Activated CD8-positive, alpha-beta T cell treated with anti-CD3 and anti-CD28 coated beads for 36 hours (primary cell): Measurements from ENCODE around the gene NR1H4. TPM values are rescaled to one million over a fixed set of nuclear protein-coding genes. Genes with fewer than 3 reads are reported as not detected.

Experiments
- ATAC-seq: fragments of 200-7000 bp; cut with Tn5 transposase; one replicate; pipeline ENCODE4 v1.10.0; 2021; ENCODE audit warnings: mild to moderate bottlenecking, moderate library complexity
- CTCF ChIA-PET: fragments of 350-600 bp; sonication (Branson Sonifier 250); formaldehyde crosslinking; loops from one replicate; lab custom pipeline; 2021; ENCODE audit warnings: antibody characterized with exemption; lab: Charles Lee
- POLR2A ChIA-PET: fragments of 350-600 bp; sonication (Branson Sonifier 250); formaldehyde crosslinking; loops from one replicate; lab custom pipeline; 2021; ENCODE audit warnings: antibody characterized with exemption; lab: Charles Lee
- DNase-seq: peaks from one replicate; pipeline ENCODE4 v3.0.0-alpha.2; 2020
- H3K27ac Mint-ChIP-seq: one replicate; pipeline ENCODE4 v1.8.0; 2021; ENCODE audit warnings: mild to moderate bottlenecking, mixed read lengths
- H3K27me3 Mint-ChIP-seq: one replicate; pipeline ENCODE4 v1.8.0; 2021; ENCODE audit warnings: mixed read lengths
- H3K36me3 Mint-ChIP-seq: one replicate; pipeline ENCODE4 v1.8.0; 2021; ENCODE audit warnings: low read depth, mixed read lengths
- H3K4me1 Mint-ChIP-seq: one replicate; pipeline ENCODE4 v1.8.0; 2021; ENCODE audit warnings: low read depth, mixed read lengths
- H3K4me3 Mint-ChIP-seq: one replicate; pipeline ENCODE4 v1.8.0; 2021; ENCODE audit warnings: mild to moderate bottlenecking, moderate library complexity, mixed read lengths
- H3K9me3 Mint-ChIP-seq: one replicate; pipeline ENCODE4 v1.8.0; 2021; ENCODE audit warnings: mixed read lengths
- intact Hi-C: fragments of 100-400 bp; cut with micrococcal nuclease; formaldehyde crosslinking; loops from one replicate; pipeline ENCODE4 v1.10.0; 2022
- total RNA-seq, 2 experiments: library from RNA; stranded (reverse); gene quantifications; one replicate each; pipeline ENCODE4 v1.2.3, GENCODE V29; 2021
- TF ChIP-seq, protein P1 (sequence below): fragments of 200-600 bp; IDR thresholded peaks from one replicate; pipeline ENCODE4 v1.8.0; 2022; ENCODE audit warnings: antibody characterized with exemption, mild to moderate bottlenecking

NR1H4 gene
- total RNA-seq, 2 experiments from 2014 or later = not detected

DNA sequence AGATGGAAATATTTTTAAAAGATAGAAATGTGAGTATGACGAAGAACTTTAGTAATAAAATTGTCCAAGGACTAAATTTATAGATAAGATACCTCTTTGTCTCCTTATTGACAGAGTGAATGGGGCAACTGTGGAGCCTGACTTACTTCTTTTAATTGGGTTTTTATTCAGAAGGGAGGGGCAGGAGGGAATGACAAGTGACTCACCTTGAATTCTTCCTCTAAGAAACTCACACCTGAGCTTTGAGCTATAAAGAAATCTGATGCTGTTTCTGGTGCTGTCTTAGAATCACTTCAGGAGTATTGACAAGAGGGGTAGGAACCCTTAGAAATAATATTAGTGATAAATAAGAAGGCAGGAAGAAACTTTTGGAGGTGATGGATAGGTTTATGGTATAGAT is 951 bp downstream of the NR1H4 start:
- TF ChIP-seq, protein P1, sequence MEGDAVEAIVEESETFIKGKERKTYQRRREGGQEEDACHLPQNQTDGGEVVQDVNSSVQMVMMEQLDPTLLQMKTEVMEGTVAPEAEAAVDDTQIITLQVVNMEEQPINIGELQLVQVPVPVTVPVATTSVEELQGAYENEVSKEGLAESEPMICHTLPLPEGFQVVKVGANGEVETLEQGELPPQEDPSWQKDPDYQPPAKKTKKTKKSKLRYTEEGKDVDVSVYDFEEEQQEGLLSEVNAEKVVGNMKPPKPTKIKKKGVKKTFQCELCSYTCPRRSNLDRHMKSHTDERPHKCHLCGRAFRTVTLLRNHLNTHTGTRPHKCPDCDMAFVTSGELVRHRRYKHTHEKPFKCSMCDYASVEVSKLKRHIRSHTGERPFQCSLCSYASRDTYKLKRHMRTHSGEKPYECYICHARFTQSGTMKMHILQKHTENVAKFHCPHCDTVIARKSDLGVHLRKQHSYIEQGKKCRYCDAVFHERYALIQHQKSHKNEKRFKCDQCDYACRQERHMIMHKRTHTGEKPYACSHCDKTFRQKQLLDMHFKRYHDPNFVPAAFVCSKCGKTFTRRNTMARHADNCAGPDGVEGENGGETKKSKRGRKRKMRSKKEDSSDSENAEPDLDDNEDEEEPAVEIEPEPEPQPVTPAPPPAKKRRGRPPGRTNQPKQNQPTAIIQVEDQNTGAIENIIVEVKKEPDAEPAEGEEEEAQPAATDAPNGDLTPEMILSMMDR = no peak
- intact Hi-C loops = no loop called here
- no peaks in the 10 kb centered on the region for H3K36me3 Mint-ChIP-seq
- H3K4me3 Mint-ChIP-seq = no peak overlapping the region
- peaks cover 8% of the 10 kb centered on the region for H3K27me3 Mint-ChIP-seq
- ATAC-seq (no peak), DNase-seq (no peak)
- no peaks in the 10 kb centered on the region for H3K4me1 Mint-ChIP-seq
- ChIA-PET CTCF (no interaction called here), POLR2A (no interaction called here)
- H3K9me3 Mint-ChIP-seq = no peaks in the 10 kb centered on the region
- H3K27ac Mint-ChIP-seq = no peak overlapping the region

GRCh38 chr12:100476013-100476751 is 2.5 kb downstream of the NR1H4 start:
- TF ChIP-seq, protein P1 = no peak
- ChIA-PET POLR2A (no interaction called here), CTCF (no interaction called here)
- no peak for DNase-seq
- Mint-ChIP-seq H3K27me3 (peaks cover 7% of the 10 kb centered on the region), H3K4me1 (no peaks in the 10 kb centered on the region), H3K9me3 (no peaks in the 10 kb centered on the region), H3K4me3 (no peak overlapping the region), H3K27ac (no peak overlapping the region), H3K36me3 (no peaks in the 10 kb centered on the region)
- intact Hi-C loops = no loop called here
- no peak for ATAC-seq

- Mint-ChIP-seq H3K27ac (no peak overlapping the region), H3K9me3 (no peaks in the 10 kb centered on the region), H3K4me3 (no peak overlapping the region), H3K36me3 (no peaks in the 10 kb centered on the region), H3K27me3 (peaks cover 7% of the 10 kb centered on the region), H3K4me1 (no peaks in the 10 kb centered on the region)
- no peak for DNase-seq
- TF ChIP-seq, protein P1 = no peak
- CTCF ChIA-PET = interaction anchor here (1.5 kb wide), 1 partner anchor 67 kb away, joined by 3 read pairs; no protein-coding TSS in a partner anchor
- POLR2A ChIA-PET = interaction anchor here (0.9 kb wide), 1 partner anchor 61 kb away, joined by 3 read pairs; no protein-coding TSS in a partner anchor
- intact Hi-C loops = no loop called here
- ATAC-seq = no peak
Measured at GRCh38 chr12:100481021-100481420, 7.4 kb downstream of the NR1H4 start.

DNA sequence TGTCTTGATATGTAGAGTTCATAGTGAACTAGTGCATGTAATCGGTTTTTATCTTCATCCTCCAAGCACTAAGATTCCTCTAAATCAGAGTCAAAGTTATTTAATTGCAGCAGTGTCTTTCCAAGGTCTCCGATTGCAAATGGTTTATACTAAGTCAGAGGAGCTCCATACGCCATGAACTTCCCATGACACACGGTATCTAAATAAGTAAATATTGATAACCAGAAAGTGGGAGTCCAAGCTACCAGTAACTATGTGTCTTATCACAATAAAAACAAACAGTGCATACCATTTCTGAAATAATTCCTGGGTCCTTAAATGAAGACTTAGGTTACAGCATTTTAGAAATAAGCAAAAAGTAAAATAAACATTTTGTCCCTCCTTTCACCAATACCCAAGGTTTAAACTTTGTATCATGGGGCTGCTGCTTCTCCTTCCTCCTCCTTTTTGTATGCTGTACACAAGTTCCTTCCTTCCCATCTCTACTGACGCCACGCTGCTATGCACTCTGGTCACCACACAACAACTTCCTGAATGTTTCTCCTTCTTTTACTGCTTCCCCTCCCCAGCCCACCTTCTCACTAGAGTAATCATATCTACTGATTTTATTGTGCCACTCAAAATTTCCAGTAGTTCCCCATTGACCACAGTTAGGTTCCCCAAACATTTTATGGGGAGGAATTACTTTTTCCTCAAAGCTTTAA is 10.7 kb downstream of the NR1H4 start:
- Mint-ChIP-seq H3K4me3 (no peak overlapping the region), H3K36me3 (no peaks in the 10 kb centered on the region), H3K27me3 (peaks cover 9% of the 10 kb centered on the region), H3K27ac (no peak overlapping the region), H3K4me1 (no peaks in the 10 kb centered on the region), H3K9me3 (no peaks in the 10 kb centered on the region)
- ChIA-PET POLR2A (no interaction called here), CTCF (no interaction called here)
- ATAC-seq (no peak), DNase-seq (no peak)
- intact Hi-C loops = no loop called here
- TF ChIP-seq, protein P1 = no peak

- TF ChIP-seq, protein P1 = no peak
- H3K4me3 Mint-ChIP-seq = no peak overlapping the region
- intact Hi-C loops = no loop called here
- DNase-seq (no peak), ATAC-seq (no peak)
- CTCF ChIA-PET = no interaction called here
- no peaks in the 10 kb centered on the region for H3K36me3 Mint-ChIP-seq
- peaks cover 5% of the 10 kb centered on the region for H3K27me3 Mint-ChIP-seq
- H3K4me1 Mint-ChIP-seq = no peaks in the 10 kb centered on the region
- no peak overlapping the region for H3K27ac Mint-ChIP-seq
- POLR2A ChIA-PET = no interaction called here
- H3K9me3 Mint-ChIP-seq = no peaks in the 10 kb centered on the region
Measured at GRCh38 chr12:100484891-100485471, 11.3 kb downstream of the NR1H4 start.
